ENCODE results near the gene TRIM46.

Gene TRIM46, protein sequence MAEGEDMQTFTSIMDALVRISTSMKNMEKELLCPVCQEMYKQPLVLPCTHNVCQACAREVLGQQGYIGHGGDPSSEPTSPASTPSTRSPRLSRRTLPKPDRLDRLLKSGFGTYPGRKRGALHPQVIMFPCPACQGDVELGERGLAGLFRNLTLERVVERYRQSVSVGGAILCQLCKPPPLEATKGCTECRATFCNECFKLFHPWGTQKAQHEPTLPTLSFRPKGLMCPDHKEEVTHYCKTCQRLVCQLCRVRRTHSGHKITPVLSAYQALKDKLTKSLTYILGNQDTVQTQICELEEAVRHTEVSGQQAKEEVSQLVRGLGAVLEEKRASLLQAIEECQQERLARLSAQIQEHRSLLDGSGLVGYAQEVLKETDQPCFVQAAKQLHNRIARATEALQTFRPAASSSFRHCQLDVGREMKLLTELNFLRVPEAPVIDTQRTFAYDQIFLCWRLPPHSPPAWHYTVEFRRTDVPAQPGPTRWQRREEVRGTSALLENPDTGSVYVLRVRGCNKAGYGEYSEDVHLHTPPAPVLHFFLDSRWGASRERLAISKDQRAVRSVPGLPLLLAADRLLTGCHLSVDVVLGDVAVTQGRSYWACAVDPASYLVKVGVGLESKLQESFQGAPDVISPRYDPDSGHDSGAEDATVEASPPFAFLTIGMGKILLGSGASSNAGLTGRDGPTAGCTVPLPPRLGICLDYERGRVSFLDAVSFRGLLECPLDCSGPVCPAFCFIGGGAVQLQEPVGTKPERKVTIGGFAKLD

GRCh38 chr1:155173478-155174323 is at the start of gene TRIM46:
TRIM46 (plus strand) TSS chr1:155173849; CDS start chr1:155173967, 118 bp downstream.
- peak; percentile 90 for DNase-seq

GRCh38 chr1:155124503-155125463 is 48.9 kb upstream of the TRIM46 start:
- DNase-seq: no peak

DNA sequence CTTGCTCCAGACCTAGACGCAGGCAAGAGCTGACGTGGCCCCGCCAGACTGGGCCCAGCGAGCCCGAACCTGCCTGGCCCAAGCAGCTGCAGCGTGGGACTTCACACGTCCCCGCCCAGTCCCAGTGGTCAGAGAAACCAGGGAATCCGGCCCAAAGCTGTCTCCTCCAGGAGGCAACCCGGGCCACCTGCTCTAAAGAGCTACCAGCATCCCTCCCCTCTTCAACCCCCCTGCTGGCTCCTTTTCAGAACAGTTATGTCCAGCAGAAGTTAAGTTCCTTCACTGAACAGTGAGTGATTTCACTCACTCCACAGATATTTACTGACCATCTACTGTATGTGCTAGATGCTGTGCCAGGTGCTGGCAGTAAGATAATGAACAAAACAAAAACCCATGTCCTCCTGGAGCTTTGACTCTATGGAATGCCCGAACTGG is 48.1 kb upstream of the TRIM46 start:
- DNase-seq: no peak

GRCh38 chr1:155125946-155126555 is 47.6 kb upstream of the TRIM46 start:
- DNase-seq: no peak

GRCh38 chr1:155126556-155127104 is 47.0 kb upstream of the TRIM46 start:
- DNase-seq: peak; percentile 83

DNA sequence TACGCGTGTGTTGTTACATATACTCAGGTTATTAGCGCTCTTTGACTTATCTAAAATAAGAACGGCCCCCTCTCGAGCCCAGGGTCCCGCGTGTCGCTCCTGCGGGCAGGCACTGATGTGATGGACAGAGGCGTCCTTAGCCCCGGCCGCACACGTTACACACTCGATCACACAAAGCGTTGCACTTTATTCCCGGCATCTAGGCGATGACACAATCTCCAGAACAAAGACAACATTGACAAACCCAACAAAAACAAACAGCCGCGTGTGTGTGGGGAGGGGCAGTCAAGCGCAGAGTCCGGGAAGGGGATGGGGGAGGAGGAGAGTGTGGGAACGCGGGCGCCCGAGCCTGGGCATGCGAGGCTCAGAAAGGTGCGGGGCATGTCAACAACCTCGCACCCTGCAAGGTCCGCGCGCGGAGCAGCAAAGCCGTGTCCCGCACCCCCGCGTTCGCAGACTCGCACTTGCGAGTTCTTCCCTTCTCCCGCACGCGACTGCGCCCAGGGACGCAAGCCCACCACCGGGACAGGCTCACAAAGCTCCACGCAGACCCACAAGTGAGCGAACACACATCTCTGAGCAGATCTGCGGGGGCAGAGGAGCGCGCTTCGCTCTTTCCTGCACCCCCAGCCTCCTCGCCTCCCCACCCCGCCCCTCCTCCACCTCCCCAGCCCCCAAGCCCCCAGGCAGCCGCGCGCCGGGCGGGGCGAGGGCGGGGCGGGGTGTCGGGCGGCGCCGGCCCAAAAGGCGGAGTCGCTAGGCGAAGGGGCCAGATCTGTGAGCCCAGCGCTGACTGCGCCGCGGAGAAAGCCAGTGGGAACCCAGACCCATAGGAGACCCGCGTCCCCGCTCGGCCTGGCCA is 46.3 kb upstream of the TRIM46 start, which contains the start of gene EFNA1:
Gene EFNA1, plus strand, starts transcription at position 772 of the 862 bp plus-strand sequence. CDS start 102 bp downstream, outside the sequence.
- peak; percentile 46 for DNase-seq

DNA sequence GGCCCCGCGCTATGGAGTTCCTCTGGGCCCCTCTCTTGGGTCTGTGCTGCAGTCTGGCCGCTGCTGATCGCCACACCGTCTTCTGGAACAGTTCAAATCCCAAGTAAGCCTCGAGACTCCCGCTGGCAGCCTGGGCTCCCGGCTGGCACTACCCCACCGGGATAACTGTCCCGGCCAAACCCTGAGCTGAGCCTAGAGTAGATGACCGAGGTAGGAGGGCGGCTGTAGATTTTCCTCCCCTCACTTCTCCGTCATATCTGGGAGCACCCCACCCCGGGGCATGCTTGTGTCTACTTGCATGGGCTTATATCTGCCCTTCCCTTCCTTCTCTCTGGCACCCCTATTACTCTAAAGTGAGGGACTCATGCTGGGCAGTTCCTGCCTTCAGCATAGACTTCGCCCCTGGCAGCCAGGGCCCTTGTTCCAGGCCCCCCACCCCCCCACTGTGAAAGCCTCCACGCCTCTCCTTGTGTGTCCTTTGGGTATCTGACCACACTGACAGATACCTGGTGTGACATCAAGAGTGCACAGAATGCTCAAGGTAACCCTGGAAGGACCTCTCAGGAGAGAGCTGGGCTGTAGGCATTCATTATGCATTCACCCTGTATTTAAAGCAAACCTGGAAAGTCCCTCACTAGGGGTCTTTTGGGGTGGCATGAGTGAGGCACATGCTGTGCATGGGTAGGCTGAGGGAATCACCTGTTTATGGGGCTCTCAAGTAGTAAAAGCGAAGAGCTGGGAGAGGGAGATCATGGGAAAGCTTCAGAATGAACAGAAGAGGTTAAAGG is 45.5 kb upstream of the TRIM46 start:
- no peak for DNase-seq

GRCh38 chr1:155128755-155129473 is 44.7 kb upstream of the TRIM46 start:
- DNase-seq: no peak

DNA sequence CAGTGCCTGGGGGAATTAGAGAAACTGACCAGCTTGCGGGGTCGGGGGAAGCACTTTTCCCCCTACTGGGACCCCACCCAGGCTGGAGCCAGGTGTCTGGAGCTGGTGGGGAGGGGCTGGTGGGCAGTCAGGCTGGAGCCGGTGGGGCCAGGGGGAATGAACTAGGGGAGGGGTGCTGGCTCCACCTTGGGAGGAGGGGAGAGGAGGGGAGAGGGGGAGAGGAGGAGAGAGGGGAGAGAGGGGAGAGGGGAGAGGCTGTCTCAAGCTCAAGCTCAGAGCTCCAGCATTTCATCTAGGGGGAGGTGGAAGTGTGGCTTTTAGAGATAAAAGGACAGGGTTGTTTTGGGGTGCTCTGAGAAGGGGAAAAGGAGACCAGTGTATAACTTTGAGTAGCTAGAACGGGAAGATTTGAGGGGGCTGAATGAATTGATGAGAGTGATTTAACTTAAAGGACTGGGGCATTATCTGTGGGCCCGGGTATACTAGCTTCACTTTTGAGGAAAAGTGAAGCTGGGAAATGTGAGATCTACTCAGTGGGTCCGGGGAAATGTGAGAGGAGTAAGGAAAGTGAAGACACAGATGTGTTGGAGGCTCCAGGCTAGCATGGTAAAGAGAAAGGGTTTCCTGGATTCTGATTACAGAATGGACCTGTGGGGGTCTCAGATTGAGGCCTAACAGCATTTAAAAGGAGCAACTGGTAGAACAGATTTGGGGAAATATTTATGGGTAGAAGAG is 43.2 kb upstream of the TRIM46 start:
- no peak for DNase-seq

- no peak for DNase-seq
Observed at GRCh38 chr1:155131285-155131684, 42.4 kb upstream of the TRIM46 start.

DNA sequence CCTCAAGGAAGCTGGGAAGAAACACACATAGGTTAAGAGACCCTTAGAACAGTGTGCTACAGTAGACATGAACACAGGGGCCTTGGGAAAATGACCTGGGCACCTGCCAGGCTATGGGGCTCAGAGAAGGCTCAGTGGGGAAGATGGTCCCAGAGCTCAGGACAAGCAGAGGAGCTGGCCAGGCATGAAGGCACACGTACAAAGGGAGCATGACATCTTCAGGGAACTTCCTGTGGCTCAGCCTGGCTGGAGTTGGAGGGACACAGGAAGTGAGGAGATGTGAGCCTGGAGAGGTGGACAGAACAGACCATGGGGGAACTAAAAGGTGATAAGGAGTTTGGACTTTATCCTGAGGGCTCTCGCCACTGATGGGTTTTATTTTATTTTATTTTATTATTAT is 41.8 kb upstream of the TRIM46 start:
- no peak for DNase-seq

GRCh38 chr1:155133799-155134281 is 39.8 kb upstream of the TRIM46 start:
- DNase-seq: no peak

DNA sequence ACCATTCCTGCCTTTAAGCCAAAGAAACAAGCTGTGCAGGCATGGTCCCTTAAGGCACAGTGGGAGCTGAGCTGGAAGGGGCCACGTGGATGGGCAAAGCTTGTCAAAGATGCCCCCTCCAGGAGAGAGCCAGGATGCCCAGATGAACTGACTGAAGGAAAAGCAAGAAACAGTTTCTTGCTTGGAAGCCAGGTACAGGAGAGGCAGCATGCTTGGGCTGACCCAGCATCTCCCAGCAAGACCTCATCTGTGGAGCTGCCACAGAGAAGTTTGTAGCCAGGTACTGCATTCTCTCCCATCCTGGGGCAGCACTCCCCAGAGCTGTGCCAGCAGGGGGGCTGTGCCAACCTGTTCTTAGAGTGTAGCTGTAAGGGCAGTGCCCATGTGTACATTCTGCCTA is 39.3 kb upstream of the TRIM46 start:
- DNase-seq: no peak

GRCh38 chr1:155134880-155135414 is 38.7 kb upstream of the TRIM46 start:
- no peak for DNase-seq

GRCh38 chr1:155135415-155136028 is 38.1 kb upstream of the TRIM46 start, which contains the start of gene SLC50A1:
SLC50A1 (plus strand) TSS chr1:155135852; CDS start chr1:155135912, 60 bp downstream.
- peak; percentile 96 for DNase-seq

DNA sequence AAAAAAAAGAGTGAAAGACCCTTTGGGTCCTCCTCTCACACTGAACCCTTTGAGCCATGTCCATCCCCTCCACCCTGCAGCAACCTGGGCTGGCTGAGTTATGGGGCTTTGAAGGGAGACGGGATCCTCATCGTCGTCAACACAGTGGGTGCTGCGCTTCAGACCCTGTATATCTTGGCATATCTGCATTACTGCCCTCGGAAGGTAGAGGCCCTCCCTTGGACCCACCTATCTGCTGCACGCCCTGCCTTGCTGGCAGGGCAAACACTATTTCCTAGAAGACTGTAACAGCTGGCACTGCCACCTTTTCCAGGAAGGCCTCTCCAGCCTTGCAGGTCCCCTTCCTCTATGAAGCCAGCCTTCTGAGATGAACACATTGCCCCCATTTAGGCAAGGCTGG is 36.9 kb upstream of the TRIM46 start:
- no peak for DNase-seq

All from NCI-H1694 (cell line).